IMR-90 (cell line): Measurements from ENCODE around the gene ADGRL3. TPM values are rescaled to one million over a fixed set of nuclear protein-coding genes. Genes with fewer than 3 reads are reported as not detected.

Experiments used
- ATAC-seq: fragments of 200-7000 bp; cut with Tn5 transposase; 2 replicates; pipeline ENCODE4 v1.9.1; 2020; ENCODE audit warnings: low read depth, mild to moderate bottlenecking, moderate library complexity
- BruUV-seq: library from RNA; stranded (reverse); fragments of 400-500 nt; replicated peaks from 2 replicates; lab custom pipeline; 2021; lab: Mats Ljungman, UMichigan
- CTCF ChIA-PET: fragments of 300-600 bp; formaldehyde crosslinking; extraction: SDS; loops from one replicate; lab custom pipeline; 2021; ENCODE audit warnings: antibody characterized with exemption; lab: Yijun Ruan, JAX
- POLR2A ChIA-PET: fragments of 300-600 bp; sonication (Branson Sonifier 250); formaldehyde crosslinking; loops from one replicate; lab custom pipeline; 2022; ENCODE audit warnings: antibody characterized with exemption; ENCODE audit not compliant: unreplicated experiment; lab: Charles Lee
- DNase-seq: peaks from one replicate; pipeline ENCODE4 v3.0.0; 2013
- H2AFZ ChIP-seq: replicated peaks from 2 replicates; pipeline ENCODE3; 2013; ENCODE audit warnings: low read length, mild to moderate bottlenecking; ENCODE audit not compliant: poor library complexity
- H2AK5ac ChIP-seq: 2 replicates; pipeline ENCODE4 v1.6.1; 2013; ENCODE audit warnings: low read depth, low read length, inconsistent platforms
- H2AK9ac ChIP-seq: replicated peaks from 2 replicates; pipeline ENCODE3; 2013; ENCODE audit warnings: mild to moderate bottlenecking, low read depth, low read length, moderate library complexity; ENCODE audit not compliant: poor library complexity
- H2BK120ac ChIP-seq: 2 replicates; pipeline ENCODE4 v1.6.1; 2013; ENCODE audit warnings: low read depth, low read length, inconsistent platforms
- H2BK15ac ChIP-seq: 3 replicates; pipeline ENCODE4 v1.6.1; 2013; ENCODE audit warnings: low read depth, low read length, inconsistent platforms
- H2BK20ac ChIP-seq: 2 replicates; pipeline ENCODE4 v1.6.1; 2013; ENCODE audit warnings: low read depth, mild to moderate bottlenecking, inconsistent platforms, low read length, moderate library complexity
- H2BK5ac ChIP-seq: 2 replicates; pipeline ENCODE4 v1.6.1; 2013; ENCODE audit warnings: mild to moderate bottlenecking, low read depth, low read length, inconsistent platforms; ENCODE audit not compliant: poor library complexity, severe bottlenecking
- H3K14ac ChIP-seq: replicated peaks from 2 replicates; pipeline ENCODE4 v1.6.1; 2013; ENCODE audit warnings: low read depth, low read length, inconsistent platforms
- H3K18ac ChIP-seq: 2 replicates; pipeline ENCODE4 v1.6.1; 2013; ENCODE audit warnings: low read depth, low read length, control low read depth
- H3K23ac ChIP-seq: 2 replicates; pipeline ENCODE4 v1.6.1; 2013; ENCODE audit warnings: low read depth, low read length, inconsistent platforms
- H3K27ac ChIP-seq: 2 replicates; pipeline ENCODE4 v1.5.1; 2013; ENCODE audit warnings: mild to moderate bottlenecking, control low read depth, low read length; ENCODE audit not compliant: insufficient read depth
- H3K27me3 ChIP-seq: 2 replicates; pipeline ENCODE4 v1.6.1; 2013; ENCODE audit warnings: low read length; ENCODE audit not compliant: control insufficient read depth, insufficient read depth
- H3K36me3 ChIP-seq: 2 replicates; pipeline ENCODE4 v1.6.1; 2013; ENCODE audit warnings: low read length, mixed read lengths; ENCODE audit not compliant: control insufficient read depth, insufficient read depth
- H3K4ac ChIP-seq: 2 replicates; pipeline ENCODE4 v1.6.1; 2013; ENCODE audit warnings: low read depth, low read length, inconsistent platforms
- H3K4me1 ChIP-seq: 2 replicates; pipeline ENCODE4 v1.6.1; 2013; ENCODE audit warnings: low read length, mixed read lengths; ENCODE audit not compliant: control insufficient read depth, insufficient read depth
- H3K4me2 ChIP-seq: 2 replicates; pipeline ENCODE4 v1.6.1; 2013; ENCODE audit warnings: low read depth, mild to moderate bottlenecking, control low read depth, low read length, moderate library complexity
- H3K4me3 ChIP-seq: 2 replicates; pipeline ENCODE4 v1.5.1; 2013; ENCODE audit warnings: low read depth, mild to moderate bottlenecking, control low read depth, low read length, moderate library complexity; ENCODE audit not compliant: insufficient read depth
- H3K56ac ChIP-seq: 2 replicates; pipeline ENCODE4 v1.6.1; 2013; ENCODE audit warnings: low read length, inconsistent platforms; ENCODE audit not compliant: insufficient read depth; ENCODE audit errors: extremely low read depth
- H3K79me1 ChIP-seq, 2 experiments: 2 replicates each; pipeline ENCODE4 v1.6.1; 2013; ENCODE audit warnings: low read length in 2 of 2, inconsistent platforms in 1 of 2, low read depth in 1 of 2
- H3K9ac ChIP-seq: 2 replicates; pipeline ENCODE4 v1.6.1; 2013; ENCODE audit warnings: low read depth, low read length, control low read depth
- H3K9me1 ChIP-seq: 2 replicates; pipeline ENCODE4 v1.6.1; 2013; ENCODE audit warnings: low read length, inconsistent platforms; ENCODE audit not compliant: insufficient read depth
- H3K9me3 ChIP-seq: 2 replicates; pipeline ENCODE4 v1.6.1; 2013; ENCODE audit warnings: low read length; ENCODE audit not compliant: control insufficient read depth, insufficient read depth
- H4K20me1 ChIP-seq: 2 replicates; pipeline ENCODE4 v1.6.1; 2013; ENCODE audit warnings: low read length, inconsistent platforms; ENCODE audit not compliant: insufficient read depth
- H4K5ac ChIP-seq: 2 replicates; pipeline ENCODE4 v1.6.1; 2013; ENCODE audit warnings: mild to moderate bottlenecking, low read depth, low read length, control low read depth
- H4K8ac ChIP-seq, 2 experiments: 2 replicates each; pipeline ENCODE4 v1.6.1; 2013; ENCODE audit warnings: low read depth in 2 of 2, low read length in 2 of 2, control low read depth in 1 of 2, inconsistent platforms in 1 of 2
- H4K91ac ChIP-seq: 2 replicates; pipeline ENCODE4 v1.6.1; 2013; ENCODE audit warnings: low read depth, low read length, inconsistent platforms; ENCODE audit not compliant: insufficient read depth
- MAZ ChIP-seq: IDR thresholded peaks from 2 replicates; pipeline ENCODE4 v1.6.1; 2012; ENCODE audit warnings: low read depth, mild to moderate bottlenecking, low read length, improper control_type of control experiment, moderate library complexity, borderline replicate concordance
- POLR2A ChIP-seq: IDR thresholded peaks from 2 replicates; pipeline ENCODE4 v1.6.1; 2012; ENCODE audit warnings: mild to moderate bottlenecking, low read depth, low read length
- RAD21 ChIP-seq: IDR thresholded peaks from 2 replicates; pipeline ENCODE4 v1.6.1; 2012; ENCODE audit warnings: low read length, improper control_type of control experiment
- RFX5 ChIP-seq: IDR thresholded peaks from 2 replicates; pipeline ENCODE4 v1.8.0; 2012; ENCODE audit warnings: low read depth, mild to moderate bottlenecking, low read length, moderate library complexity
- WGBS, 2 experiments: methylation state at CpG; one replicate each; pipeline versions ENCODE4 v1.1.5 to v1.1.7; 2013; ENCODE audit warnings: missing lambda C conversion rate in 2 of 2; ENCODE audit not compliant: insufficient read length in 1 of 2; ENCODE audit errors: extremely low coverage in 2 of 2; 5-methylcytosine and 5-hydroxymethylcytosine counted together
- dilution Hi-C: fragments of 300-500 bp; cut with HindIII; formaldehyde crosslinking; loops from one replicate; pipeline ENCODE4 v1.14.3; 2018; ENCODE audit warnings: low sequenced_read_pairs; ENCODE audit not compliant: unreplicated experiment
- in situ Hi-C: fragments of 300-500 bp; cut with MboI; formaldehyde crosslinking; loops from 3 replicates; pipeline ENCODE4 v1.14.3; 2019; ENCODE audit warnings: low sequenced_read_pairs, inconsistent platforms, mixed read lengths
- intact Hi-C: fragments of 100-400 bp; cut with micrococcal nuclease; formaldehyde crosslinking; loops from 2 replicates; pipeline ENCODE4 v1.10.0; 2022
- polyA plus RNA-seq, 3 experiments: library from polyadenylated mRNA; depleted of rRNA; stranded (reverse); fragments of >200 nt; gene quantifications; 2 replicates each; pipeline ENCODE4 v1.2.3, GENCODE V29; 2012; ENCODE audit warnings: low replicate concordance in 1 of 3
- total RNA-seq: library from RNA; depleted of rRNA; stranded (reverse); fragments of >200 nt; gene quantifications from 2 replicates; pipeline ENCODE4 v1.2.3, GENCODE V29; 2012

ADGRL3 gene
- total and polyA plus RNA-seq, 2 of the 4 experiments (the other 2 are of a cell fraction) = 0.46 to 2.5 TPM

- Histone ChIP-seq H3K9me3 (peaks cover 3% of the 10 kb centered on the region; the same call in 1 of the 2 replicates), H3K14ac (no peak overlapping the region), H4K91ac (no peak overlapping the region), H3K9ac (no peak overlapping the region), H2BK20ac (no peak overlapping the region), H3K27ac (no peak overlapping the region), H2AFZ (no peak overlapping the region), H4K8ac (no peak overlapping the region), H3K9me1 (no peaks in the 10 kb centered on the region), H3K18ac (no peak overlapping the region), H2BK120ac (no peak overlapping the region), H3K36me3 (no peaks in the 10 kb centered on the region), H2BK5ac (no peak overlapping the region), H3K56ac (no peak overlapping the region), H2BK15ac (no peak overlapping the region), H3K23ac (no peak overlapping the region), H3K4ac (no peak overlapping the region), H3K4me2 (no peak overlapping the region), H3K4me1 (no peaks in the 10 kb centered on the region), H3K27me3 (no peaks in the 10 kb centered on the region), H3K4me3 (no peak overlapping the region), H2AK9ac (no peak overlapping the region), H4K20me1 (no peaks in the 10 kb centered on the region), H3K79me1 (no peaks in the 10 kb centered on the region), H4K5ac (no peak overlapping the region), H2AK5ac (no peak overlapping the region)
- in situ Hi-C loops (no loop called here), intact Hi-C loops (no loop called here), dilution Hi-C loops (no loop called here)
- TF ChIP-seq POLR2A = no peak
- no peak for TF ChIP-seq MAZ
- no peak for TF ChIP-seq RAD21
- no peak for TF ChIP-seq RFX5
- no CpG with 5 or more reads among the region's 1 CpG for WGBS, 2 experiments
- POLR2A ChIA-PET = no interaction called here
- no peak for ATAC-seq
- no TSS peak for BruUV-seq
- CTCF ChIA-PET = no interaction called here
- no peak for DNase-seq
These were observed 471.5 kb downstream of the ADGRL3 start for GRCh38 chr4:61671599-61671998.
